ENCODE results near the gene DBET.

- TF ChIP-seq CTCF (IDR thresholded peaks at IDR 0.05) (no peak), ZFX (IDR thresholded peaks at IDR 0.05; ENCODE audit: borderline replicate concordance) (no peak)
These were observed 43.2 kb upstream of the DBET start for GRCh38 chr4:190020790-190021717.
